HT1080 (cell line): ENCODE measurements around the gene KCNK10. TPM values are rescaled to one million over a fixed set of nuclear protein-coding genes. Genes with fewer than 3 reads are reported as not detected.

Experiments used
- DNase-seq: peaks from one replicate; pipeline ENCODE4 v3.0.0-alpha.2; 2015; ENCODE audit warnings: low read depth
- total RNA-seq: library from RNA; depleted of rRNA; stranded (reverse); fragments of >200 nt; shearing (Covaris generic); gene quantifications from 2 replicates; pipeline ENCODE4 v1.2.3, GENCODE V29; 2014

KCNK10 gene
- total RNA-seq, 1 experiment from 2014 or later, result not detected

GRCh38 chr14:88228522-88229236 lies 94.4 kb downstream of the KCNK10 start:
- peak; percentile 24 for DNase-seq

- DNase-seq, result no peak
Observed at GRCh38 chr14:88227693-88228092, 95.4 kb downstream of the KCNK10 start.

GRCh38 chr14:88225721-88226120 lies 97.3 kb downstream of the KCNK10 start:
- no peak for DNase-seq

GRCh38 chr14:88218119-88218915 lies 104.8 kb downstream of the KCNK10 start:
- no peak for DNase-seq

- no peak for DNase-seq
Observed at GRCh38 chr14:88212691-88213090, 110.4 kb downstream of the KCNK10 start.

- DNase-seq, result no peak
Observed at GRCh38 chr14:88210426-88210825, 112.6 kb downstream of the KCNK10 start.

GRCh38 chr14:88209273-88209672 lies 113.8 kb downstream of the KCNK10 start:
- no peak for DNase-seq

- no peak for DNase-seq
Observed at GRCh38 chr14:88208858-88209257, 114.2 kb downstream of the KCNK10 start.

GRCh38 chr14:88204221-88204620 lies 118.8 kb downstream of the KCNK10 start:
- no peak for DNase-seq

- no peak for DNase-seq
Observed at GRCh38 chr14:88203291-88203690, 119.8 kb downstream of the KCNK10 start.

GRCh38 chr14:88202286-88202685 lies 120.8 kb downstream of the KCNK10 start:
- DNase-seq, result no peak

GRCh38 chr14:88201851-88202250 lies 121.2 kb downstream of the KCNK10 start:
- DNase-seq, result no peak

- no peak for DNase-seq
Observed at GRCh38 chr14:88199882-88200281, 123.2 kb downstream of the KCNK10 start.

- no peak for DNase-seq
Observed at GRCh38 chr14:88198446-88198845, 124.6 kb downstream of the KCNK10 start.

- no peak for DNase-seq
Observed at GRCh38 chr14:88196925-88197324, 126.1 kb downstream of the KCNK10 start.

GRCh38 chr14:88196116-88196890 lies 126.8 kb downstream of the KCNK10 start:
- no peak for DNase-seq

GRCh38 chr14:88195676-88196075 lies 127.4 kb downstream of the KCNK10 start:
- no peak for DNase-seq

GRCh38 chr14:88194531-88194930 lies 128.5 kb downstream of the KCNK10 start:
- DNase-seq, result no peak

- DNase-seq, result no peak
Observed at GRCh38 chr14:88191605-88192004, 131.5 kb downstream of the KCNK10 start.

- DNase-seq, result peak; percentile 67
Observed at GRCh38 chr14:88189417-88190191, 133.5 kb downstream of the KCNK10 start.

- no peak for DNase-seq
Observed at GRCh38 chr14:88188745-88189416, 134.2 kb downstream of the KCNK10 start.
